Right lobe of liver (tissue), 6 donors: Measurements from ENCODE around the gene ZNF91. TPM values are rescaled to one million over a fixed set of nuclear protein-coding genes. Genes with fewer than 3 reads are reported as not detected.
A peak's percentile ranks its signal among the peaks of the same experiment; 100 is the strongest.
"Not testable (repeated sequence)": the region's sequence is repeated elsewhere in the genome, so short reads cannot be mapped to it uniquely, and the experiment has no call there.

Experiments
- ATAC-seq, 4 donors: fragments of 200-7000 bp; cut with Tn5 transposase; one replicate each; pipeline ENCODE4 v1.9.1; 2020; ENCODE audit warnings: mild to moderate bottlenecking in 4 of 4, moderate library complexity in 4 of 4
- DNase-seq, 3 donors: peaks; one replicate each; pipeline ENCODE4 v3.0.0-alpha.2; 2020
- H3K27ac ChIP-seq, 3 donors: fragments of 200-600 bp; one replicate each; pipeline ENCODE4 v1.8.0; 2022
- H3K27me3 ChIP-seq, 2 donors: fragments of 200-600 bp; one replicate each; pipeline ENCODE4 v1.8.0; 2022
- H3K36me3 ChIP-seq, 4 donors: fragments of 200-600 bp; sonication (generic) in 1 of 4; one replicate each; pipeline versions ENCODE4 v1.5.1 to v1.8.0; 2017 to 2022; ENCODE audit warnings: control low read depth in 1 of 4
- H3K4me1 ChIP-seq, 4 donors: fragments of 200-600 bp; sonication (generic) in 1 of 4; one replicate each; pipeline versions ENCODE4 v1.5.1 to v1.8.0; 2017 to 2022; ENCODE audit warnings: control low read depth in 1 of 4
- H3K4me3 ChIP-seq, 3 donors: fragments of 200-600 bp; one replicate each; pipeline ENCODE4 v1.8.0; 2022
- H3K9me3 ChIP-seq, 4 donors: fragments of 200-600 bp; sonication (generic) in 1 of 4; one replicate each; pipeline versions ENCODE4 v1.5.1 to v1.8.0; 2017 to 2022; ENCODE audit warnings: control low read depth in 1 of 4
- CTCF ChIP-seq, 4 donors: fragments of 200-600 bp in 3 of 4; fragments of 450-650 bp in 1 of 4; IDR thresholded peaks; one replicate each; pipeline versions ENCODE4 v1.5.1 to v1.8.0; 2016 to 2022; ENCODE audit warnings: antibody characterized with exemption in 4 of 4, mild to moderate bottlenecking in 2 of 4
- POLR2A ChIP-seq: fragments of 450-650 bp; IDR thresholded peaks from one replicate; pipeline ENCODE4 v1.6.1; 2017; ENCODE audit warnings: antibody characterized with exemption, mild to moderate bottlenecking
- WGBS: methylation state at CpG from one replicate; pipeline ENCODE4 v1.1.6; 2018; ENCODE audit warnings: low coverage, low lambda C conversion rate; ENCODE audit not compliant: insufficient coverage; ENCODE audit errors: missing lambda C conversion rate; 5-methylcytosine and 5-hydroxymethylcytosine counted together
- intact Hi-C, 2 donors: fragments of 100-400 bp; cut with DNase I; formaldehyde crosslinking; loops; one replicate each; pipeline versions ENCODE4 v1.11.2 to v1.14.1; 2022
- total RNA-seq, 6 experiments: library from RNA; depleted of rRNA in 2 of 6; stranded (reverse); fragments of >200 nt in 2 of 6; fragmentation: NEBNext Ultra II Directional in 3 of 6; extraction: Animal tissue kit (Norgen Biotek cat#: 25700) in 3 of 6; gene quantifications; one replicate each; pipeline versions ENCODE4 v1.1.0 to v1.2.4, GENCODE V29; 2016 to 2023
- donor health status: DM: no; HTN: yes; CAD: no.
- donor health status: DM: no; HTN: no; CAD: no.
- donor health status: DM: no; HTN: no; CAD: no.
- donor health status: DM: no; HTN: yes; CAD: no.
- donor health status: DM: no; HTN: yes; CAD: no.

Gene ZNF91
- total RNA-seq, 6 experiments from 2014 or later: 14.4 to 21.0 (median 18.3) TPM

GRCh38 chr19:23310729-23311211 is 84.5 kb downstream of the ZNF91 start:
- 89% methylated on average over 2 of the region's 2 CpGs for WGBS
- no peaks in the 10 kb centered on the region for H3K36me3 ChIP-seq
- no peaks in the 10 kb centered on the region for H3K4me1 ChIP-seq
- TF ChIP-seq POLR2A (no peak), CTCF (IDR thresholded peaks at IDR 0.05) (no peak)
- H3K9me3 ChIP-seq: no peaks in the 10 kb centered on the region
- DNase-seq (no peak), ATAC-seq (no peak)
- no peak overlapping the region for H3K27ac ChIP-seq
- intact Hi-C loops: no loop called here
- H3K27me3 ChIP-seq: no peaks in the 10 kb centered on the region
- H3K4me3 ChIP-seq: no peak overlapping the region

- no peaks in the 10 kb centered on the region for H3K36me3 ChIP-seq
- no peaks in the 10 kb centered on the region for H3K27me3 ChIP-seq
Observed at GRCh38 chr19:23309926-23310325, 85.3 kb downstream of the ZNF91 start.

GRCh38 chr19:23305555-23305954 is 89.7 kb downstream of the ZNF91 start:
- intact Hi-C loops: no loop called here
- 75% methylated on average over 1 of the region's 1 CpG for WGBS

More at GRCh38 chr19:23309926-23310325, 85.3 kb downstream of the ZNF91 start:
- ATAC-seq: no peak
- Histone ChIP-seq H3K4me3 (no peak overlapping the region), H3K4me1 (no peaks in the 10 kb centered on the region), H3K9me3 (no peaks in the 10 kb centered on the region), H3K27ac (no peak overlapping the region)
- WGBS: 89% methylated on average over 1 of the region's 1 CpG
- TF ChIP-seq POLR2A (no peak), CTCF (IDR thresholded peaks at IDR 0.05) (no peak)
- intact Hi-C loops: no loop called here
- no peak for DNase-seq

GRCh38 chr19:23304238-23304637 is 91.0 kb downstream of the ZNF91 start:
- H3K4me3 ChIP-seq: no peak overlapping the region
- DNase-seq: no peak
- H3K27ac ChIP-seq: no peak overlapping the region
- H3K4me1 ChIP-seq: no peaks in the 10 kb centered on the region
- 74% methylated on average over 2 of the region's 3 CpGs for WGBS
- H3K27me3 ChIP-seq: no peaks in the 10 kb centered on the region
- TF ChIP-seq POLR2A (no peak), CTCF (IDR thresholded peaks at IDR 0.05) (no peak)
- intact Hi-C loops: no loop called here
- no peaks in the 10 kb centered on the region for H3K36me3 ChIP-seq
- no peak for ATAC-seq
- no peaks in the 10 kb centered on the region for H3K9me3 ChIP-seq

More at GRCh38 chr19:23305555-23305954, 89.7 kb downstream of the ZNF91 start:
- ATAC-seq (peak in 3 of 4 donors; percentile 33 to 44 (median 38)), DNase-seq (no peak)
- Histone ChIP-seq H3K27ac (no peak overlapping the region), H3K36me3 (no peaks in the 10 kb centered on the region), H3K4me3 (no peak overlapping the region), H3K4me1 (no peaks in the 10 kb centered on the region), H3K9me3 (no peaks in the 10 kb centered on the region), H3K27me3 (no peaks in the 10 kb centered on the region)
- no peak for TF ChIP-seq POLR2A
- TF ChIP-seq CTCF (IDR thresholded peaks at IDR 0.05): peak in 2 of 4 donors; percentile 25 to 27

- ATAC-seq: no peak
- TF ChIP-seq CTCF (IDR thresholded peaks at IDR 0.05): no peak
- no peak for TF ChIP-seq POLR2A
- Histone ChIP-seq H3K36me3 (no peaks in the 10 kb centered on the region), H3K27ac (no peak overlapping the region), H3K4me3 (no peak overlapping the region), H3K27me3 (no peaks in the 10 kb centered on the region), H3K9me3 (no peaks in the 10 kb centered on the region), H3K4me1 (no peaks in the 10 kb centered on the region)
- WGBS: 69% methylated on average over 4 of the region's 4 CpGs
- intact Hi-C loops: no loop called here
- no peak for DNase-seq
Observed at GRCh38 chr19:23294141-23294540, 101.1 kb downstream of the ZNF91 start.

- H3K4me3 ChIP-seq, H3K36me3 ChIP-seq, H3K9me3 ChIP-seq, DNase-seq, H3K4me1 ChIP-seq, H3K27me3 ChIP-seq, intact Hi-C loops, H3K27ac ChIP-seq, ATAC-seq: not testable (repeated sequence)
- WGBS: 100% methylated on average over 2 of the region's 26 CpGs
Observed at GRCh38 chr19:23289966-23290365, 105.3 kb downstream of the ZNF91 start.
